GM19395 (cell line): ENCODE data around the gene LAMA1.
"Not testable (repeated sequence)": the region's sequence is repeated elsewhere in the genome, so short reads cannot be mapped to it uniquely, and the experiment has no call there.

Experiments
- ATAC-seq: cut with Tn5 transposase; IDR thresholded peaks from one replicate; pipeline ENCODE4 v1.9.1; 2021; ENCODE audit warnings: mild to moderate bottlenecking, moderate library complexity; ENCODE audit not compliant: unreplicated experiment

The LAMA1 gene

DNA sequence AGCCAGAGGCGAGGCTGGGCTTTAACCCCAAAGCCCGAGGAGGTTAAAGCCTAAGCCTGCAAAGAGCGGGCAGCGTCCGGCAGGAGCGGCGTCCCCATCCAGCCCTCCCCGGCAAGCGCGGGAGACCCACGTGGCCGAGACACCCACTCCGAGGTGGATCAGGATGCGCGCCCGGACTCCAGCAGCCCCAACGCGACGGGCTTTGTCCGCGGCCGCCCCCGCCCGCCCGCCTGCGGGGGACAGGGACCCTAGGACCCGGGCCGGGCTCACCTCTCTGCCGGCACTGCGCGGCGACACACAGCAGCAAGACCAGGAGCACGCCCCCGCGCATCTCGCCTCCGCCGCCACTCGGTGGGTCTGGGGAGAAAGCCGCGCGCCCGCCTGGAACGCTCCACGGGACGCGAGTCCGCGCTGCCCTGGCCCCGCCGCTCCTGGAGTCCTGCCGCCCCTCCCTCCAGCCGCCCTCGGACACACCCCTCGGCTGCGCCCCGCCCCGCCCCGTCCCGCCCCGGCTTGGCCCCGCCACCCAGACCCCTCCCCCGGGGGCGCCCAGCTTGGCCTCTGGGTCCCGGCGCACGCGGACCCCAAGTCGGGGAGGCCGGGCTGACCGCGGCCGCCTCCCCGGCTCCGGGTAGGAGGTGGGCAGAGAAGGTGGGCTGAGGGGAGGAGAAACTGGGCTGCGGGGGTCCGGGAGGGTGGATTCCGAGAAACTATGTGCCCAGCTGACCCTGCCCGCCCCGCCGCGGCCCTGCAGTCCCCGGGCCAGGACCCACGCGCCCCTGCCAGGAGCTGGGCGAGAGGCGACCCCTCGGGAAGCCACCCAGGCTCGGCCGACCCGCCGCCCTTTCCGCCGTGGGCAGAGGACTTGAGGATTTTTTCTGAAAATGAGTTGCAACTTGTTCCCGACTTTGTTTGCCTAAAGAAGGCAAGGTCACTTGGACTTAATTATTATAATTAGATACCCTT, at the start of gene LAMA1:
Gene LAMA1, minus strand, starts transcription at position 408 of the 966 bp plus-strand sequence. Its CDS starts 77 bp downstream, at position 331.
- no peak for ATAC-seq

DNA sequence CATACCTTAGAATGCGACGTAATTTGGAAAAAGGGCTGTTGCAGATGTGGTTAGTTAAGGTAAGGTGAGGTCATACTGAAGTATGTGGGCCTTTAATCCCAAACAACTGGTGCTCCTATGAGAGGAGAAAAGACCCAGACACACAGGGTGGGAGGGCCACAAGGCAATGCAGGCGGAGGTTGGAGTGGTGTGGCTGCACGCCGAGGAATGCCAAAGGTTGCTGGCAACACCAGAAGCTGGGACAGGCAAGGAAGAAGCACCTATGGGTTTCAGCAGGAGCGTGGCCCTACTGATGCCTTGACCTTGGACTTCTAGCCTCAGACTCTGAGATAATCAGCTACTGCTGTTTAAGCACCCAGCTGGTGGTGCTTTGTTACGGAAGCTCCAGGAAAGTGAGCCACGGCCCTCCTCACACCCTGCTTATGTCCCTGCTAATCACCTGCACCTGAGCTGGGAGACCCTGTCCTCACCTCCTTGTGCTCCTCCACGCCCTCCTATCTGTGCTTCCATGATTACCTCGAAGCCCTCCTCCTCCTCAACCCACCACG, 48.3 kb upstream of the LAMA1 start:
- no peak for ATAC-seq

DNA sequence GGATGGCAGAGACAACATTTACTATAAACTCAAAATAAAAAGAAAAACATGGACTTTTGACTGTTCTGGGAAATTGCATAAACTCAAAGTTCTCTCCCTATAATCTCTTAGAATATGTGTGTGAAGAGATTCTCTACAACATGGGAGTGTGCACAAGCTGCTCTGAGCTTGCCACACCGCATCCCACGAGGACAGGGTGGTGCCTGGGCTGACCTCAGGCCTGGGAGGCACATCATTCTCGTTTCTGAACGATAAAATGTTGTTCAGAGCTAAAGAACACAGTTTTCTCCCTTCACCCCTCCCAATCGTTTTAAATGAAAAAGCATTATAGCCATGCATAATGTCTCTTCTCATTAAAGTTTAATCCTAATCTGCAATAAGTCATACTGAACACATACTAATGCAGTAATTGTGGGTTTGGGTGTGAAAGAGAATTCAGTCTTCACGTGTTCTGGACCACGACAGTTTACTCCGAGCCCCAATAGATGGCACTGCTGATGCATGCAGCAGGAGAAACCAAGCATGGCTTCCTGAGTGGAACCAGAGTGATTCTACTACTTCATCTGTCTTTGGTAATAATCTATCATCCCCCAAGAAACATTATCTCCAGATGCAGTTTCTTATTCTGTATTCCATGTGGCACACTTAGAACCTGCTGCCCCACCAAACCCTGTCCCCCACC, 46.9 kb upstream of the LAMA1 start:
- ATAC-seq: no peak

DNA sequence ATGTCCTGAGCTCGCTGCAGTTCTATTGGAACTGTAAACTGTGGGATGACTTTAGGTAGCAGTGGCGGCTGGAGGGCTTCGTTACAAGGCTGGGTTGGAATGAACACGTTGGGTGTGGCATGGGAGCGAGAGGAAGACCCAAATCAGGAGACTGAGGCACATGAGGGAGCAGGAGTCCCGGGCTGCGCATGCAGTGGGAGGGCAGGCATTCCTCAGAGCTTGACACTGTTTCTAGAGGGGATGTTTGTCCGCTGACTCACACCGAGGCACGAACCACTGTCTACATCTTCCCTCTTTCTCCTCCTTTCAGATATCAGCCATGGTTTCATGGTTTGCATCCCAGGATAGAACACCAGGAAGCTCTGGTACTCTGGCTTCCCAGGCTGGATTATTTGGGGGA, 40.6 kb upstream of the LAMA1 start:
- ATAC-seq: no peak

DNA sequence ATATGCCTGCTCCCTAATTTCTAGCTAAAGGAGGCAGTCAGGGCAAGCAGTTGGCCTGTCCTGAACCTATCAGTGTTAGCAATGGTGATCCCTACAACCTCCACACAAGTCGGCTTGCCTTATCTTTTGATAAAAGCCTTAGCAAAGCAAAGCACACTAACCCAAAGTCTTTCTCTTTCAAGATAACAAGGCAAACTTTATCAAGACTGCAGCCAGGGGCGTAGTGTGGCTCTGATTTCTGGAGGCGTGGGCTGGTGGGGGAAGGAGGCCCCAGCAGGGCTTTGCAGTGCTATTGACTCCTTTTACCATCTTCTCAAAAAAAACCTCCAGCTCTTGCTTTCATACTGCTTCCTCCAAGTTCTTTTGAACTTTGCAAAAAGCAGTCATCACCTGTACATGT, 40.2 kb upstream of the LAMA1 start:
- no peak for ATAC-seq

- ATAC-seq: no peak
Measured at GRCh38 chr18:7155887-7156286, 38.3 kb upstream of the LAMA1 start.

DNA sequence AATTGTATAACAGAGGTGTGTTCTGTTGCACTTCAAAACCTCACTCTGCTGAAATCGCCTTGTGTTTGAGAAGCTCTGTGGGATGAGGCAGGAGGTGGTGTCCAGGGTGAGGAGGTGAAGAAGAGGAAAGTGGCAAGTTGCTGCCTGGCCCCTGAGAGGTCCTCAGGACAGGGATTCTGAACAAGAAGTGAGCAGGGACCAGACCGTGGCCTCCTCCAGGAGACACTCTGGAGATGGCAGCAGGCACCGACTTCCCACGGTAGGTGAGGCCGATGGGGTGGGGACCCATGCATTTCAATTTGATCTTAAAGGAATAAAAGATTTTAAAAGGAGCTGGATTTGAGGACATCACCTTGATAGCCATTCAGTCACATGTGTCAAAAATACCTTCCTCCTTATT, 37.5 kb upstream of the LAMA1 start:
- no peak for ATAC-seq

DNA sequence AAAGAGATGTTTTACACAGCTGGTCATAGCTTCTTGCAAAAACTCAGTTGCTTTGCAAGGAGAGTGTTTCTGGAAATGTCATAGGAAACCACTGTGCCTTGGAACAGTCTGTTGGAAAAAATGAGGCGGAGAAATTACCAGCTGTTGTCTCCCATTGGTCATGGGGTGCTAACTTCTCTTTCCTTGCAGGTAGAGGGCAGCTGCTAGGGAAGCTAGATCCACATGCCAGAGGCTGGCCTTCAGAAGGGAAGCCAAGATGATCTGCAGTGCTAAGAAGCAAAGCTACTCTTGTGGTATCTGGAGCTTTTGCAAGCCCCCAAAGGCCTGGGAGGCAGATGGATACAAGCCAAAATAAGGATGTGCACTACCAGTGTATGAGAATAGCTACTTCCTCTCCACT, 34.8 kb upstream of the LAMA1 start:
- ATAC-seq: no peak

DNA sequence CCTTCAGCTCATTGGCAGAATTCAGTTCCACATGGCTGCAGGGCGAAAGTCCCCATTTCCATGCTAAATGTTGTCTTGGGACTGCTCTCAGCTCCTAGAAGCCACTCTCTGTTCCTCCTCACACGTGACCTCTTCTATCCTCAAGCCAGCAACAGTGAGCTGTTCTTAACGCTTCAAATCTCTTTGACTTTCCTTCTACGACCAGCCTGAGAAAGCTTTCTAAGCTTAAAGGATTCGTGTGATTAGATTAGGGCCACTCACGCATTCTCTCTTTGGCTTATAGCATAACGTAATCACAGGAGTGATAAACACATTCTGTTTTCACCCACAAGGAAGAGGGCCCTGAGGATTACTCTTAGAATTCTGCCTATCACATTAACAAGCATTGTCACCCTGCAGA, 29.8 kb upstream of the LAMA1 start:
- no peak for ATAC-seq

DNA sequence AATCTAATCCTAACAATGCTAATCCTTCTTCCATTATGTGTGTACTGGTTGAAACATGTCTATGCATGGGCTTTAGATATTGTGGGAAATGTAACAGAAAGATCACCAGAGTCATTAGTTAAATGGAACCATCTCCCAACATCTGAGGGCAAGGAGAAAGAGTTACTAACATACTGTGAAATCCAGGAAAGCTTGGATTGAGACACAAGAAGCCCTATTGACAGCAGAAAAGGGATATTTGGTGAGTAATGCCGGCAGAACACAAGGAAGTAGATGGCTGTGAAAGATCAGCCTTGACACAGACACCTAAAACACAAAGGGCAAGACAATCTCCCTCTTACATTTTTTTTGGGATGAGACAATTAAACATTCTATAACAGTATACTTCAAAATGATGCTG, 28.5 kb upstream of the LAMA1 start:
- ATAC-seq: no peak

GRCh38 chr18:7144921-7145320, 27.3 kb upstream of the LAMA1 start:
- ATAC-seq: not testable (repeated sequence)

- ATAC-seq: no peak
Measured at GRCh38 chr18:7141287-7141686, 23.7 kb upstream of the LAMA1 start.

GRCh38 chr18:7139409-7139808, 21.8 kb upstream of the LAMA1 start:
- ATAC-seq: no peak

- no peak for ATAC-seq
Measured at GRCh38 chr18:7133181-7133580, 15.6 kb upstream of the LAMA1 start.

GRCh38 chr18:7132356-7133150, 15.0 kb upstream of the LAMA1 start:
- no peak for ATAC-seq

DNA sequence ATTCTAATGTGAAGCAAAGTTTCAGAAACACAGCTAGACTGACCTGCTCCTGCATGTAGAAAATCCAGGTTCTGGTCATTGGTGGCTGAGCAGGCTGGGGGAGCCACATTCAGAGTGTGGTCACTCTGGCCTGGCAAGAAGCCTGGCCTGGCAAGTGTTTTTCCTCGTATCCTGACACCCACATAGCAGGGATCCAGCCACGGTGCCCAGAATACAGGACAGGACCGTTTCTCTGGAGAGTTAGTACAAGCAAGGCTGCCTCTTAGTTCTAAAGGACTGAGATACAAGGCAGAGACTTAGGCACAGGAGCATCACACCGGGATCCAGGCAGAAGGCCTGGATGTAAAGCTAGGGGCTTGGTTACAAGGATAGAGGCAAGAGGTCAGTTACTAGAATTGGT, 4.8 kb upstream of the LAMA1 start:
- ATAC-seq: no peak

DNA sequence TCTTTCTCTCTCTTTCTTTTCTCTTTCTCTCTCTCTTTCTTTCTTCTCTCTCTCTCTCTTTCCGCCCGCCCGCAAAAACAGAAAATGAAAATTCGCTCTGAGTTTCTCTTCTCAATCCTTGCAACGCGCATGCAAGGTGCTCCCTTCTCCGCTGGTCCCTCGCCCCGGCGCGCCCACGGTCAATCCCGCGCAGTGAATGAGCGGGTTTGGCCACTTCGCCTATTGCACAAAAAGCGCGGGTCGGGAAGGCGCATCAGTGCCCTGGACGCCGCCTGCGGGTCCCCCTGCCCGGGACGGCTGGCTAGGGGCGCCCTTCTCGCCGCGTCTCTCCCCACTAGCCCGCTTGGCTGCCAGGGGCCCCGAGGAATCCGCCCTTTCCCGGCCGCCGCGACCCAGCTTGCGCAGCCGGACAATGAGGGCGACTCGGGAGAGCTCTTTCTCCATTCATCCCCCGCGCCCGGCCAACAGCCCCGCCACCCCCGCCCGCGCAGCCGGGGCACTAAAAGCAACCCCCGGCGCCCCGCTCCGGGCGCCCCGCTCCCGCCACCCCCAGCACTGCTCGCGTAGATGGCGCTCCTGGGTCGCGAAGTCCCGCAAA, 706 bp downstream of the LAMA1 start:
- no peak for ATAC-seq

GRCh38 chr18:7116001-7116730, 1.4 kb downstream of the LAMA1 start:
- ATAC-seq: no peak

DNA sequence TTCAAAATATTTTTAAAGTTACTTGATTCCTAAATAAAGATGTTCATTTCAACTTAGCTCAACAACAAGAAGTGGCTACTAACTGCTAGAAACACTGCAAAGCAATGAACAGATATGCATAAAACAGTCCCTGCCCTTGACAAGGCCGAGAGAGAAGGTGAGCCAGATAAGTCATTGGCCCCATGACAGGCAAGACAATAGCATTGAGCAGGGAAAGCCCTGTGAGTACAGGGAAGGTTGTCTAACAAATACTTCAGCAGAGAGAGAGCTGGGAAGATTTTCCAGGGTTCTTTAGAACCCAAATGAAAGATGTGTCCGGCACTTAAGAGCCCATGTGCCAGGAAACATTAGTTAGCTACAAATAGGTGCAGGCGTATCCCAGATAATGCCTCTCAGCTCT, 4.7 kb downstream of the LAMA1 start:
- ATAC-seq: no peak

- no peak for ATAC-seq
Measured at GRCh38 chr18:7111134-7111533, 6.5 kb downstream of the LAMA1 start.
